Suprapubic skin (tissue), 4 donors: Measurements from ENCODE around the gene HOXD9. TPM values are rescaled to one million over a fixed set of nuclear protein-coding genes. Genes with fewer than 3 reads are reported as not detected.

ENCODE experiments used
- DNase-seq, 2 donors: peaks; one replicate each; pipeline ENCODE4 v3.0.0-alpha.2; 2019; ENCODE audit warnings: low spot score in 2 of 2
- H3K27ac ChIP-seq: fragments of 200-600 bp; sonication (generic); one replicate; pipeline ENCODE4 v1.5.1; 2019
- H3K27me3 ChIP-seq: fragments of 200-600 bp; sonication (generic); one replicate; pipeline ENCODE4 v1.5.1; 2019
- H3K36me3 ChIP-seq: fragments of 200-600 bp; sonication (generic); one replicate; pipeline ENCODE4 v1.5.1; 2019
- H3K4me1 ChIP-seq: fragments of 200-600 bp; sonication (generic); one replicate; pipeline ENCODE4 v1.5.1; 2019
- H3K4me3 ChIP-seq: fragments of 200-600 bp; sonication (generic); one replicate; pipeline ENCODE4 v1.5.1; 2019; ENCODE audit warnings: mild to moderate bottlenecking
- H3K9me3 ChIP-seq: fragments of 200-600 bp; sonication (generic); one replicate; pipeline ENCODE4 v1.5.1; 2019
- EP300 ChIP-seq: sonication (generic); formaldehyde crosslinking; IDR thresholded peaks from one replicate; pipeline ENCODE4 v1.6.1; 2017; ENCODE audit warnings: antibody characterized with exemption
- POLR2A ChIP-seq, 2 donors: fragments of 450-650 bp; IDR thresholded peaks; one replicate each; pipeline ENCODE4 v1.6.1; 2017; ENCODE audit warnings: antibody characterized with exemption in 2 of 2, mild to moderate bottlenecking in 2 of 2, moderate library complexity in 2 of 2
- POLR2AphosphoS5 ChIP-seq, 3 donors: sonication (generic); formaldehyde crosslinking; IDR thresholded peaks; one replicate each; pipeline ENCODE4 v1.6.1; 2017; ENCODE audit warnings: antibody characterized with exemption in 3 of 3
- WGBS: methylation state at CpG from one replicate; pipeline ENCODE4 v1.1.5; 2018; 5-methylcytosine and 5-hydroxymethylcytosine counted together
- total RNA-seq, 4 donors: library from RNA; depleted of rRNA; stranded (reverse); fragments of >200 nt; gene quantifications; one replicate each; pipeline ENCODE4 v1.1.0, GENCODE V29; 2016
- TF ChIP-seq, protein P1 (sequence below), 2 donors: fragments of 200-600 bp in 1 of 2; fragments of 450-650 bp in 1 of 2; sonication (generic) in 1 of 2; IDR thresholded peaks; one replicate each; pipeline ENCODE4 v1.5.1; 2016 to 2019; ENCODE audit warnings: antibody characterized with exemption in 2 of 2, mild to moderate bottlenecking in 1 of 2, moderate library complexity in 1 of 2

Gene HOXD9
- total RNA-seq, 4 donors from 2014 or later: 0.26 to 3.1 (median 2.6) TPM; not detected in 1

DNA sequence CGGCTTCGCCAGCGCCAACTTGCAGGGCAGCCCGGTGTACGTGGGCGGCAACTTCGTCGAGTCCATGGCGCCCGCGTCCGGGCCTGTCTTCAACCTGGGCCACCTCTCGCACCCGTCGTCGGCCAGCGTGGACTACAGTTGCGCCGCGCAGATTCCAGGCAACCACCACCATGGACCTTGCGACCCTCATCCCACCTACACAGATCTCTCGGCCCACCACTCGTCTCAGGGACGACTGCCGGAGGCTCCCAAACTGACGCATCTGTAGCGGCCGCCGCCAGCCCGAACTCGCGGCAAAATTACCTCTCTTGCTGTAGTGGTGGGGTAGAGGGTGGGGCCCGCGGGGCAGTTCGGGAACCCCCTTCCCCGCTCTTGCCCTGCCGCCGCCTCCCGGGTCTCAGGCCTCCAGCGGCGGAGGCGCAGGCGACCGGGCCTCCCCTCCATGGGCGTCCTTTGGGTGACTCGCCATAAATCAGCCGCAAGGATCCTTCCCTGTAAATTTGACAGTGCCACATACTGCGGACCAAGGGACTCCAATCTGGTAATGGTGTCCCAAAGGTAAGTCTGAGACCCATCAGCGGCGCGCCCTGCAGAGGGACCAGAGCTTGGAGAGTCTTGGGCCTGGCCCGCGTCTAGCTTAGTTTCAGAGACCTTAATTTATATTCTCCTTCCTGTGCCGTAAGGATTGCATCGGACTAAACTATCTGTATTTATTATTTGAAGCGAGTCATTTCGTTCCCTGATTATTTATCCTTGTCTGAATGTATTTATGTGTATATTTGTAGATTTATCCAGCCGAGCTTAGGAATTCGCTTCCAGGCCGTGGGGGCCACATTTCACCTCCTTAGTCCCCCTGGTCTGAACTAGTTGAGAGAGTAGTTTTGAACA lies 49.7 kb downstream of the HOXD9 start:
- Histone ChIP-seq H3K9me3 (no peaks in the 10 kb centered on the region), H3K36me3 (no peaks in the 10 kb centered on the region), H3K27ac (no peak overlapping the region), H3K27me3 (peaks cover 95% of the 10 kb centered on the region), H3K4me1 (peaks cover 13% of the 10 kb centered on the region), H3K4me3 (no peak overlapping the region)
- WGBS: 64% methylated on average over 36 of the region's 60 CpGs
- TF ChIP-seq POLR2AphosphoS5 (IDR thresholded peaks at IDR 0.05): no peak
- no peak for TF ChIP-seq EP300
- TF ChIP-seq, protein P1, sequence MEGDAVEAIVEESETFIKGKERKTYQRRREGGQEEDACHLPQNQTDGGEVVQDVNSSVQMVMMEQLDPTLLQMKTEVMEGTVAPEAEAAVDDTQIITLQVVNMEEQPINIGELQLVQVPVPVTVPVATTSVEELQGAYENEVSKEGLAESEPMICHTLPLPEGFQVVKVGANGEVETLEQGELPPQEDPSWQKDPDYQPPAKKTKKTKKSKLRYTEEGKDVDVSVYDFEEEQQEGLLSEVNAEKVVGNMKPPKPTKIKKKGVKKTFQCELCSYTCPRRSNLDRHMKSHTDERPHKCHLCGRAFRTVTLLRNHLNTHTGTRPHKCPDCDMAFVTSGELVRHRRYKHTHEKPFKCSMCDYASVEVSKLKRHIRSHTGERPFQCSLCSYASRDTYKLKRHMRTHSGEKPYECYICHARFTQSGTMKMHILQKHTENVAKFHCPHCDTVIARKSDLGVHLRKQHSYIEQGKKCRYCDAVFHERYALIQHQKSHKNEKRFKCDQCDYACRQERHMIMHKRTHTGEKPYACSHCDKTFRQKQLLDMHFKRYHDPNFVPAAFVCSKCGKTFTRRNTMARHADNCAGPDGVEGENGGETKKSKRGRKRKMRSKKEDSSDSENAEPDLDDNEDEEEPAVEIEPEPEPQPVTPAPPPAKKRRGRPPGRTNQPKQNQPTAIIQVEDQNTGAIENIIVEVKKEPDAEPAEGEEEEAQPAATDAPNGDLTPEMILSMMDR (IDR thresholded peaks at IDR 0.05): no peak
- no peak for TF ChIP-seq POLR2A (IDR thresholded peaks at IDR 0.05)
- no peak for DNase-seq

DNA sequence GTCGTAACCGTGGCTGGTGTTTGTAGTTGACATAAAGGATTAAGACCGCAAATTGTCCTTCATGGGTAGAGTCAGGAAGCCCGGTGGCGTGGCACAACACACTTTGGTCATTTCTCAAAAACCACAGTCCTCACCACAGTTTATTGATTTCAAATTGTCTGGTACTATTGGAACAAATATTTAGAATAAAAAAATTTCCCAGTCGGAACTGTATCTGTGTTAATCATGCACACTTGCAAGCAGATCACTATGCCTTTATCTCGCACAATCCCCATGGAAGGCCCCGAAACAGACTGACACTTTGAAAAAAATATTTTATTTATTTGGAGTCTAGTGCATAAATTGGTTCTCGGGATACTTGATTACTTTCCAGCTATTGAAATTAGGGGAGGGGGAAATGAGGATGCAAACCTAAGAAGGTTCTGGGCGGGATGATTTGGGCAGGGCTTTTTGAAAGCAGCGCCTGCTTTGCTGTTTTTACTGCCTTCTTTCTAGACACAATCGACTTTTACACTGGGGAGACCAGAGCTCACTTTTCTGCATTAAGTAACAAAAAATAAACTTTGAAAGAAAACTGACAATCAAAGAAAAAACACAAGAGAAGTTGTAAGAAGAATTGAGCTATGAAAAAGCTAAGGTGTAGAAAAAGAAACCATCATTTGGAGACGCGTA lies 50.5 kb downstream of the HOXD9 start:
- WGBS: 62% methylated on average over 14 of the region's 14 CpGs

GRCh38 chr2:176173567-176174381 lies 51.3 kb downstream of the HOXD9 start:
- 42% methylated on average over 7 of the region's 7 CpGs for WGBS
- Histone ChIP-seq H3K36me3 (no peaks in the 10 kb centered on the region), H3K4me3 (no peak overlapping the region), H3K4me1 (peaks cover 24% of the 10 kb centered on the region), H3K27me3 (peaks cover 95% of the 10 kb centered on the region), H3K27ac (no peak overlapping the region), H3K9me3 (no peaks in the 10 kb centered on the region)
- DNase-seq: no peak
- TF ChIP-seq POLR2AphosphoS5 (IDR thresholded peaks at IDR 0.05): no peak
- no peak for TF ChIP-seq POLR2A (IDR thresholded peaks at IDR 0.05)
- TF ChIP-seq, protein P1 (IDR thresholded peaks at IDR 0.05): no peak

More for the DNA sequence above, 50.5 kb downstream of the HOXD9 start:
- DNase-seq: no peak
- H3K9me3 ChIP-seq: no peaks in the 10 kb centered on the region
- H3K27ac ChIP-seq: no peak overlapping the region
- peaks cover 95% of the 10 kb centered on the region for H3K27me3 ChIP-seq
- H3K4me3 ChIP-seq: no peak overlapping the region
- TF ChIP-seq POLR2A (IDR thresholded peaks at IDR 0.05) (no peak), POLR2AphosphoS5 (IDR thresholded peaks at IDR 0.05) (no peak), EP300 (no peak)
- TF ChIP-seq, protein P1 (IDR thresholded peaks at IDR 0.05): no peak
- no peaks in the 10 kb centered on the region for H3K36me3 ChIP-seq
- peaks cover 17% of the 10 kb centered on the region for H3K4me1 ChIP-seq

DNA sequence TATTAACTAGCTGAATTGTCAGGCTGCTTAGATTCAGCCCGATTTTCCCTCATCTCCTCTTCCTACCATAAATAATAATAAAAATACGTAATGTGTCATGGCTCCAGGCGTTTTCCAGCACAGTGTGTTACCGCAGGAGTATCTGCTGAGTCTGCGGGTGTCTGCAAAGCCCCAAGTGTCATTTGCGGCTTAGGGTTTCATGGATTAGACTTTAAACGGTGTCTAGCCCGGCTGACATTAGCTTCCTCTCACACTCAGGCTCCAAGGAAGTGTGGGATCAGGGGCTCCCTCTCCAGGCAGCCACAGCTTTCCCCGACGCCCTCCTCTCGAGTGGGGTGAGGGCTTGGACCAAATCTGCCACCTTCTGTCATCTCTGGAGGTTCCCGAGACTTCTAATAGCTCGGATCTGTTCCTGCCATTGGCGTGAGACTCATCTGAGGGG lies 51.9 kb downstream of the HOXD9 start:
- H3K36me3 ChIP-seq: no peaks in the 10 kb centered on the region
- TF ChIP-seq POLR2A (IDR thresholded peaks at IDR 0.05): no peak
- no peak for TF ChIP-seq POLR2AphosphoS5 (IDR thresholded peaks at IDR 0.05)
- TF ChIP-seq EP300: no peak
- TF ChIP-seq, protein P1 (IDR thresholded peaks at IDR 0.05): no peak
- no peak overlapping the region for H3K4me3 ChIP-seq
- H3K9me3 ChIP-seq: no peaks in the 10 kb centered on the region
- peaks cover 95% of the 10 kb centered on the region for H3K27me3 ChIP-seq
- no peak for DNase-seq
- WGBS: 34% methylated on average over 13 of the region's 14 CpGs
- H3K4me1 ChIP-seq: peaks cover 25% of the 10 kb centered on the region
- H3K27ac ChIP-seq: no peak overlapping the region

Other genes starting within 250 kb of the HOXD9 start
- 10 to 100 TPM; 23.1 to 36.1 (median 25.8) TPM for gene LNPK, start 120.5 kb upstream of the HOXD9 start, total RNA-seq
- not detected for gene EVX2, start 38.8 kb upstream of the HOXD9 start, total RNA-seq
- gene HOXD13, start 30.0 kb upstream of the HOXD9 start, total RNA-seq: under 1 TPM in 1 of 4 donors, not detected in 3; 0.19 TPM
- not detected for gene HOXD12, start 22.9 kb upstream of the HOXD9 start, total RNA-seq
- not detected for gene HOXD11, start 15.4 kb upstream of the HOXD9 start, total RNA-seq
- under 1 TPM in 2 of 4 donors, not detected in 2; 0.56 to 0.59 TPM for gene HOXD10, start 5.9 kb upstream of the HOXD9 start, total RNA-seq
- gene HOXD8, start 7.0 kb downstream of the HOXD9 start, total RNA-seq: 1 to 10 TPM; 1.4 to 6.0 (median 2.6) TPM
- gene HOXD4, start 28.8 kb downstream of the HOXD9 start, total RNA-seq: 1 to 10 TPM in 2 of 4 donors, not detected in 2; 1.9 to 3.1 TPM
- 1 to 10 TPM in 2 of 4 donors, under 1 TPM in 2; 0.49 to 3.5 (median 1.5) TPM for gene HOXD3, start 34.6 kb downstream of the HOXD9 start, total RNA-seq
- gene HOXD1, start 65.9 kb downstream of the HOXD9 start, total RNA-seq: under 1 TPM in 2 of 4 donors, not detected in 2; 0.85 to 0.89 TPM
- 10 to 100 TPM; 23.3 to 33.5 (median 31.2) TPM for gene MTX2, start 146.7 kb downstream of the HOXD9 start, total RNA-seq